SH-SY5Y (cell line): ENCODE measurements around the gene BMAL2.

Experiments used
- GATA2 ChIP-seq: IDR thresholded peaks from 2 replicates; pipeline ENCODE4 v1.6.1; 2011; ENCODE audit warnings: mild to moderate bottlenecking, low read depth, low read length
- GATA3 ChIP-seq: IDR thresholded peaks from 2 replicates; pipeline ENCODE4 v1.6.1; 2011; ENCODE audit warnings: low read depth, mild to moderate bottlenecking, low read length, moderate library complexity

DNA sequence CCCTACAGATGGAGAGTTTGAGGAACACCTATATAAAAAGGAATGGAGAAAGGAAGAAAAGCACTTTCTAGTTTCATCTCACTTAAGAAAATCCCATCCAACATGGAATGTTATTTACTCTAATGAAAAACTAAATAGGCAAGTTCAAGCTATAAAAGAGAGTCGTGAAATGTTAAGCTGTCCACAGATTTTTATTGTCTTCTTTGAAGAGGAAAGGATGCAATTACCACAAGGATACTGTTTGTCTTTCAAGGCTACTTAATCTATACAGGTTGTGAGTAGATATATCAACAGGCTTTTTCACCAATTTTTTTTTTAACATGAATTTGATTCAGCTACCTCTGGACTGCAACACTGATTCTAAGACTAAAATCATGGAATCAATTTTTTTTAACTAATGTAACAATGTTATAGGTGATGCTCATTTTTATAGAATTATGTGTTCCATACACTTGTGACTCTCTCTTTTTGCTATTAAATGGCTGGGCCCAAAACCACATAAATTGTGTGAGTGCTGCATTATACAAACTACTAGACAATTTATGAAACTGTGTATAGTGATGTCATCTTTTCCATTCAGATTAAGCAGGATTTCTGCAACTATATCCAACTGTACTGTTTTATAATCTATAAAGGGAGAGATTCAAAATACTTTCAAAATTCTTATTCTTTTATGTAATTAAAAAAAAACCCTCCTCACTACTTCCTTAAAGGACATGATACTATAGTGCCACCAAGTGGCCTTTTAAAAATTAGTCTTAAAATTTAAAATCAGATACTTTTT, 26.8 kb upstream of the BMAL2 start:
- TF ChIP-seq GATA3 (no peak), GATA2 (no peak)
